Raji (cell line): ENCODE results near the gene SLFNL1.

Experiments used
- POLR2A ChIP-seq: IDR thresholded peaks from 2 replicates; pipeline ENCODE4 v1.6.1; 2011; ENCODE audit warnings: low read depth, low read length, control low read depth; ENCODE audit not compliant: insufficient read depth

Gene SLFNL1

GRCh38 chr1:41006942-41007865, 14.3 kb downstream of the SLFNL1 start:
- no peak for TF ChIP-seq POLR2A

GRCh38 chr1:41005876-41006275, 15.6 kb downstream of the SLFNL1 start:
- TF ChIP-seq POLR2A: no peak

- TF ChIP-seq POLR2A: no peak
Measured at GRCh38 chr1:41003640-41004220, 17.8 kb downstream of the SLFNL1 start.

- no peak for TF ChIP-seq POLR2A
Measured at GRCh38 chr1:41003127-41003639, 18.3 kb downstream of the SLFNL1 start.

DNA sequence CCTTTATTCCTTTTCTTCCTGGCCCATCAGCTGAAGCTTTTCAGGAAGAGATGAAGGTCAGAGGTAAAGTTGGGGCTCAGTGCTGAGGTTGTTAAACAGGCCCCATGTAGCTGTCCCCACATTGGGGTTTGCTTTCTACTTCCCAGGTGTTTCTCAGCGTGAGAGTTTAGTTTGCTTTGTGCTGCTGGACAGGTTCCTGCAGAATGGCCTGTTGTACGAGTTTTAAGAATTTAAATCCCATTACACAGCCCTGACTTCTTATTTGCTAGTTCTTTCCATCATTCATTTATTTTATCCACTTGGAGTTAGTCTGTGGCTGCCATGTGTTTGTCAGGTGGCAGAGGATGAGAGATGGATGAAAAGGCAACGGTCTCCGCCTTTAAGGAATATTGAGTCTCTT, 22.9 kb downstream of the SLFNL1 start:
- TF ChIP-seq POLR2A: no peak

DNA sequence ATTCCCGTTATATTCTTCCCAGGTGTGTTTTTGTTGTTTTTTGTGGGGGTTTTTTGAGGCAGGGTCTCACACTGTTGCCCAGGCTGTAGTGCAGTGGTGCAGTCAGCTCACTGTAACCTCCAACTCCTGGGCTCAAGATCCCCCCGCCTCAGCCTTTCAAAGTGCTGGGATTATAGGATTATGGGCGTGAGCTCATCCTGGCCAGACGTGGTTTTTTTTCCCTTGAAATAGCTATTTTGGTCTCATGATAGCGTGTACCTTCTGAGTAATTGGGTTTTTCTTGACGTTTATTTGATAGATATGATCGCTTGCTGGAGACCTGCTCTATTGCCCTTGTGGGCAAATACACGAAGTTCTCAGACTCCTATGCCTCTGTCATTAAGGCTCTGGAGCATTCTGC, 24.4 kb downstream of the SLFNL1 start:
- no peak for TF ChIP-seq POLR2A

DNA sequence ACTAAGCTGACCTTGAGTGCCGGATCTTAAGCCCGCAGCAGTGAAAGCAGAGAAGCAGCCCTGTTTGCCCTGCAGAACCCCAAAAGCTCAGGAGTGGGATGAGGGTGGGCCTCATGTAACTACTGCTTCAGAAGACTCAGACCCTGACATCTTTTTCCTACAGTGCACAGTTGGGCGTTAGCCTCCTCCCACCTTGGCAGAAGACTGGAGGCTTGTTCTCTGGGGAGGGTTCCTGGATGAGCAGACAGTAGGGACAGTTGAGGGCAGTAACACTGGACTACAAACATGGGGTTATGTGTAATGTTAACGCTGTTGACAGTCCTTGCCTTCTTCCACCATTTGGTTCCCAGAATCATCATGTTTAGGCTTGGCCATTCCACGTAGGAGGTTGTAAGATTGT, 32.5 kb downstream of the SLFNL1 start:
- TF ChIP-seq POLR2A: no peak

DNA sequence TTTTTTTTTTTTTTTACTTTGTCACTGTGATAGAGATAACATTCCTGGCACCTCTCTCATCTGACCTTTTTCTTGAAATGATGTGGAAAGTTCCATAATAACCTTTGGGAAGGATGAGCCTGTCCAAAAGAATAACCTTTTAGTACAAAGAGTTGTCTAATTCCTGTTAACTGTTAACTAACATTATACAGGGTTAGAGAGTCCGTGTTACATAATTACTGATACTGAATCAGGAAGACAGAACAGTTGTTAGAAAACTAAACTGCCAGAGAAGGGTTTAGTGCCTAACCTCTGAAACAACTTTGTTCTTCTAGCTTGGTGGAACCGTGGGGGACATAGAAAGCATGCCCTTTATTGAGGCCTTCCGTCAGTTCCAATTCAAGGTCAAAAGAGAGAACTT, 33.2 kb downstream of the SLFNL1 start:
- no peak for TF ChIP-seq POLR2A

- no peak for TF ChIP-seq POLR2A
Measured at GRCh38 chr1:40987439-40988276, 33.9 kb downstream of the SLFNL1 start.

DNA sequence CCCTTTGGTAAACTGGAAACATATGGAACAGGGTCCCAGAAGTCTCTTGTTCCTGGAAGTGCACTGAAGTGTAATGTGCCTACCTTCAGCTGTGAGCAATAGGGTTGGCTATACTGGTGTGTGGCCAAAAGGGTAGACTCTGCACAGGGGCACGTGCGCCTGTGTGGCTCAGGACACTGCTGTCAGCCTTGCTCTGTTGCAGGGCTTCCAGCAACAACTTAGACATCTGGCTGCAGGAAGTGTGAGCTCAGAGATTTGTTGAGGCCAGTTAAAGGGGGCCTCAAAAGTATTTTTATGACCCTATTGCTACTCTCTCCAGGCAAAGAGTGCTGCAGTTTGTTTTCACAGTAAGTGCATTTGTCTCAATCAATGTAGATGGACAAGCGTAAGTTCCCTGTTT, 34.6 kb downstream of the SLFNL1 start:
- TF ChIP-seq POLR2A: no peak

GRCh38 chr1:40986328-40986783, 35.2 kb downstream of the SLFNL1 start:
- TF ChIP-seq POLR2A: no peak

GRCh38 chr1:40985875-40986274, 35.6 kb downstream of the SLFNL1 start:
- TF ChIP-seq POLR2A: no peak

DNA sequence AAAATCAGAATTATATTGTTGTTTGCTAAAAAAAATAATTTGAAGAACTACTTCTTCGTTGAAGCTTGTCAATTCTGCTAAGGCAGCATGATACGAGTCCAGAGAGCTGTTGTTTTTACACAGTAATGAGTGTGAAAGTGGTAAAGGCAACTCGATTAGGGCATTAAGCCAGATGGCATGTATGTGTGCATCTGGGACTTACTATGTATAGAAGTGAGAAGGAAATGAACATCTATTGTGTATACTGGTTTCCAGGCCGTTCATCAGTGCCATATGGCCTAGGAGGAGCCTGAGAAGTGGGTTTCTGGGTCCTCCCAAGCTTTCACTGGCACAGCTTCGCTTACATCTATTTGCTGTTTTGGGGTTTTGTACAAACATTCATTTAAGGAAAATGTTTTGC, 36.4 kb downstream of the SLFNL1 start:
- no peak for TF ChIP-seq POLR2A

DNA sequence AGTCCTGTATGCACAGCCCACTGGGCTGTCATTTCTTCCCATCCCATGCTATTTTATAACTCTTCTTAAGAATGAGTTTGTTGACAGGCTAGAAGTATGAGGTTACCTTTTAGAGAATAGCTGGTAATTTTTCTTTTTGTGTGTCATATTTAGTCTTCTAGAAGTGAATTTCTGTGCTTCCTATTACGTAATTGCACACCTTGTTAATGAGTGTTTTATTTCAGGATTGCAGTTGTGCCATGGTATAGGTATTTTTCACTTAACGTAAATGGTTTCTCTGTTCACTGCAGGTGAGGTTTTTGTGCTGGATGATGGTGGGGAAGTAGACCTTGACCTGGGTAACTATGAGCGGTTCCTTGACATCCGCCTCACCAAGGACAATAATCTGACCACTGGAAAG, 37.0 kb downstream of the SLFNL1 start:
- no peak for TF ChIP-seq POLR2A

GRCh38 chr1:40984066-40984465, 37.5 kb downstream of the SLFNL1 start:
- TF ChIP-seq POLR2A: no peak

DNA sequence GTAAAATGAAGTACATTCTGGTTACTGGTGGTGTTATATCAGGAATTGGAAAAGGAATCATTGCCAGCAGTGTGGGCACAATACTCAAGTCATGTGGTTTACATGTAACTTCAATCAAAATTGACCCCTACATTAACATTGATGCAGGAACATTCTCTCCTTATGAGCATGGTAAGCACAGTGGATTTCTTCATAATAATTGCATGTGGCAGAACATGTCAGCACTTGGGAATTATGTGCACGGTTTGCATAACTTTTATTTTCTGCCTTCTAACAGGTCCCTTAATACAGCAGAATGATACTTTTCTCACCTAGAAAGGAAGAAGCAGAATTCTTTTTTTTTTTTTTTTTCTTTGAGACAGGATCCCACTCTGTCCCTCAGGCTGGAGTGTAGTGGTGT, 38.2 kb downstream of the SLFNL1 start:
- TF ChIP-seq POLR2A: no peak

DNA sequence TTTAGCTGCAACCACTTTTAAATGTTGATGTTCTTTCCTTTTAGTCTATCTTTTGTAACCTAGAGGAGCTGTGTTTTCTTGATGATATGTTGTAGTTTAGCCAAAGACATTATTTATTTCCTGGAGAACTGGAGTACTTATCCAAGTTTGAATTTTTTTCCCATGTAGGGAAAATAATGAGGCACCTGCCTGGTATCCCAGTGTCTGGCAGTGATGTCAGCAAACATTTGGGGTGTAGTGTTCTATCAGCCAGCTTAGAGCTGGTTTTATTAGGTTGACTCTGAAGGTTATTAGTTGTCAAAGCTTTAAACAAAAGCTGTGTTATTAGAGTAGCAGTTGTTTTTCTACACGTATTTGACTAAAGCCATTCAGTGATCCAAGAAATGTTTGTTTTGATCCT, 38.8 kb downstream of the SLFNL1 start:
- TF ChIP-seq POLR2A: no peak
